Measurements from ENCODE around the gene DTD1. TPM values are rescaled to one million over a fixed set of nuclear protein-coding genes. Genes with fewer than 3 reads are reported as not detected.

Gene DTD1
- polyA plus RNA-seq, 6 donors from 2014 or later, result 32.8 to 58.4 (median 39.3) TPM

DNA sequence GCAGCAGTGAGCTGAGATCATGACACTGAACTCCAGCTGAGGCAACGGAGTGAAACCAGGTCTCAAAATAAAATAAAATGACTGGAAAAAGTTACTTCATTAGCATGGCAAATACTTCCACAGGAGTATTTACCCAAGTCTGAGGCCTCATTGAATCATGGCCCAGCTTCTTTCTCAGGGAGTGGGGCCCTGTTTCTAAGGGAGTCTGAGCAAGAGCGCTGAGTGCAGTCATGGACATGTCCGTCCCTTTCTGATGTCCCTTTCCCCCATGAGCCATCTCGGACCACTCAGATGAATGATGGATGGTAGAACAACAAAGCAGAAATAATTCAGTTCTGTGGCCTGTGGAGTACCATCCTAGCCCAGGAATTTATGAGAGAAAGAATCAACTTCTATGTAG lies 7.8 kb upstream of the DTD1 start:
- DNase-seq (no peak), ATAC-seq (ENCODE audit: low read depth in 2 of 2) (no peak)
- Mint-ChIP-seq H3K27ac (no peak overlapping the region), H3K4me3 (no peak overlapping the region), H3K27me3 (peaks cover 16 to 30% (median 25%) of the 10 kb centered on the region in 3 donors), H3K36me3 (no peaks in the 10 kb centered on the region), H3K9me3 (no peaks in the 10 kb centered on the region), H3K4me1 (no peaks in the 10 kb centered on the region)

DNA sequence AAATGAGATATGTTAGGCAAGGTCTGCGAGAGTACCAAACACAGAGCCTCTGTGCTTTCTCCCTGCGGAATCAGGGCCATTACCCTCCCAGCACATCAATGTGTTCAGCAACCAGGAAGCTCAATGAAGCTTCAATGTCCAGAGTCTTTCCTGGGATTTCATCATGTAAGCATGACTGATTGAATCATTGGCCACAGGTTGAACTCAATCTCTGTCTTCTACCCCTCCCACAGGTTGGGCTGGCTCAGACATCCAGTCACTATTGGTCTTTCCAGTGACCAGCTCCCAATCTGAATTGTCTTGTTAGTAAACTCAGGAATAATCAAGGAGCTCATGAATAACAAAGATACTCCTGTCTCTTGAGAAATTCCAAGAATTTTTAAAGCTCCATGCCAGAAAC lies 2.7 kb upstream of the DTD1 start:
- Mint-ChIP-seq H3K4me1 (peaks cover 16 to 25% (median 24%) of the 10 kb centered on the region in 3 donors), H3K36me3 (no peaks in the 10 kb centered on the region), H3K9me3 (no peaks in the 10 kb centered on the region), H3K4me3 (peak overlapping the region in 1 of 8 donors; percentile 12), H3K27me3 (peaks cover 10 to 30% (median 25%) of the 10 kb centered on the region in 3 donors), H3K27ac (peak overlapping the region in 1 of 6 donors; percentile 19)
- no peak for DNase-seq
- ATAC-seq (ENCODE audit: low read depth in 2 of 2), result no peak

DNA sequence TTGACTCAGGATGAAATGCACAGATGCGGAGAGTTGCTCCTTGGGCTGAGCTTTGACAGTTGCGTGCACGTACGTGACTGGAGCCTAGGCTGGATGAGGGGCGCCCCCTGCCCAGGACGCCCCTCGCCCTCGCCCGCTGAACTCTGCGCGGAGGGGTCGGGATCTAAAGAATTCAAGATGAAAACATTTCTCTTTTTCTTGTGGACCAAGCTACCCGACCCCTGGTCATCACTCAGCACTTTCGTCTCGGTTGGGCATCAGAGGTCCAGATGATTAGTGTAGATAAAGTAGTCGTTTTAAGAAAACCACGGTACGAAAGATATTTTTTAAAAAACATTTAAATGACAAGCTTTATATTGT lies 700 bp downstream of the DTD1 start:
- DNase-seq (no peak), ATAC-seq (ENCODE audit: low read depth in 2 of 2) (no peak)
- peaks cover 3 to 10% (median 9%) of the 10 kb centered on the region in 3 donors for H3K27me3 Mint-ChIP-seq

DNA sequence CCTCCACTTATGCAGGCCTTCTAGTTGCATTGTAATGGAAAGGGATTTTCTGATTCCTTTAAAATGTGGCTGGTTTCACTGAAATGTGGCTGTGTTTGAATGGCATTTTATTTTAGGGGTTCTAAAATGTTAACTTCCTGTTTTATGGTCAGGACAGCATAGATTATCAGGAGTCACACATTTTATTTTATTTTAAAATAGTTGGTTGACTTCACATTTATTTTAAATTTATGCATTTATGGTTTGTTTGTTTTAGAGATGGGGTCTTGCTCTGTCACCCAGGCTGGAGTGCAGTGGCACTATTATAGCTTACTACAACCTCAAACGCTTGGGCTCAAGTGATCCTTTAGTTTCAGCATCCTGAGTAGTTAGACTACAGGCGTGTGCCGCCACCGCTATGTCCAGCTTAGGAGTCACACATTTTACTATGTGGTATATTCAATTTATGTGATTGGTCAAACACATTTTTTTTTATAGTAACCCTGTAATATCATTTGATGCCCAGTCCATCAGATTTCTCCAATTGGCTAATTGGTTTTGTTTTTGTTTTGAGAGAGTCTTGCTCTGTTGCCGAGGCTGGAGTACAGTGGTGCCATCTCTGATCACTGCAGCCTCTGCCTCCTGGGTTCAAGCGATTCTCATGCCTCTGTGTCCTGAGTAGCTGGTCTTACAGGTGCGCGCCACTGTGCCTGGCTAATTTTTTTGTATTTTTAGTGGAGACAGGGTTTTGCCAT lies 2.3 kb downstream of the DTD1 start:
- Mint-ChIP-seq H3K9me3 (no peaks in the 10 kb centered on the region), H3K4me1 (peaks cover 16 to 25% (median 24%) of the 10 kb centered on the region in 3 donors), H3K27me3 (no peaks in the 10 kb centered on the region), H3K27ac (peak overlapping the region in 5 of 6 donors; percentile 63 to 78 (median 69)), H3K4me3 (peak overlapping the region in 6 of 8 donors; percentile 1 to 91 (median 55)), H3K36me3 (no peaks in the 10 kb centered on the region)
- no peak for DNase-seq
- ATAC-seq (ENCODE audit: low read depth in 2 of 2), result no peak

More for the DNA sequence above, 700 bp downstream of the DTD1 start:
- Mint-ChIP-seq H3K36me3 (no peaks in the 10 kb centered on the region), H3K4me3 (peak overlapping the region; percentile 80 to 94 (median 91)), H3K9me3 (no peaks in the 10 kb centered on the region), H3K27ac (peak overlapping the region; percentile 78 to 96 (median 90)), H3K4me1 (peaks cover 16 to 25% (median 24%) of the 10 kb centered on the region in 3 donors)

DNA sequence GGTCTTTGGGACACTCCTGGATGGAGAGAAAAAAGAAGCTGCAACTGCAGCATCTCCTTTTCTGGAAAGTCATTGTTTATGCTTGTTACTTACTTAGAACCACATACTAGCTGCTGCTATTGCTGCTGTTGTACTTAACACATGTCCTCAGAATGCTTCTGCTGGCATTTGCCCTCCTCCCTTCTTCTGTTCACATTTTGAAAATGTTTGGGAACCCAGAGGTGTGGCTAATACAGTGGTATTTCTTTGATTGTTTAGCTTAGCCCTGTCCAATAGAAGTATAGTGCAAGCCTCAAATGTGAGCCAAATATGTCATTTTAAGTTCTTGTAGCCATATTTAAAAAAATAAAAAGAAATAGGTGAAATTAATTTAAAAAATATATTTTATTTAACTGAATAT lies 8.4 kb downstream of the DTD1 start:
- Mint-ChIP-seq H3K4me1 (peaks cover 0 to 5% (median 0%) of the 10 kb centered on the region in 3 donors), H3K27me3 (no peaks in the 10 kb centered on the region), H3K27ac (no peak overlapping the region), H3K4me3 (no peak overlapping the region), H3K36me3 (peaks cover 7 to 22% of the 10 kb centered on the region in 2 donors), H3K9me3 (no peaks in the 10 kb centered on the region)
- no peak for ATAC-seq (ENCODE audit: low read depth in 2 of 2)
- no peak for DNase-seq

DNA sequence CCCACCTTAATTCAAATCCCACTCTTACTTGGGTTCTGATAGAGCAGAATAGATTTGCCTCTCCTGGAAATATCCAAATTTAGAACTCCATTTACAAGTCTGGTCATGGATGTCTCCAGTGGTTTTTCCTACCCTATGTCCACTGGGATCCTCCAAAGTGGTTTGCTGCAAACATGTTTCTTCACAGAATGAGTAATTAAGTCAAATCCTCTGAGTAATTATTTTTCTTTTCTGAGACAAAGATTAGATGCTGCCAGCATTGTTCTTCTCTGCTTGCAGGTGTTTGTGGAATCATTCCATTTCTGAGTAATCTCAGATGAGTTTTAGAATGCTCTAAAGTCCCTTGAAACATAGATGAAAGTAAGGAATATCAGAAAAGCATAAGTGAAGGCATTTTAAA lies 21.9 kb downstream of the DTD1 start:
- peaks cover 4 to 10% of the 10 kb centered on the region in 2 donors for H3K36me3 Mint-ChIP-seq
- H3K27me3 Mint-ChIP-seq, result no peaks in the 10 kb centered on the region
- DNase-seq (no peak), ATAC-seq (ENCODE audit: low read depth in 2 of 2) (no peak)
- no peak overlapping the region for H3K4me3 Mint-ChIP-seq
- H3K9me3 Mint-ChIP-seq, result no peaks in the 10 kb centered on the region
- H3K27ac Mint-ChIP-seq, result peak overlapping the region in 2 of 6 donors; percentile 11 to 24
- peaks cover 0 to 6% (median 1%) of the 10 kb centered on the region in 3 donors for H3K4me1 Mint-ChIP-seq

DNA sequence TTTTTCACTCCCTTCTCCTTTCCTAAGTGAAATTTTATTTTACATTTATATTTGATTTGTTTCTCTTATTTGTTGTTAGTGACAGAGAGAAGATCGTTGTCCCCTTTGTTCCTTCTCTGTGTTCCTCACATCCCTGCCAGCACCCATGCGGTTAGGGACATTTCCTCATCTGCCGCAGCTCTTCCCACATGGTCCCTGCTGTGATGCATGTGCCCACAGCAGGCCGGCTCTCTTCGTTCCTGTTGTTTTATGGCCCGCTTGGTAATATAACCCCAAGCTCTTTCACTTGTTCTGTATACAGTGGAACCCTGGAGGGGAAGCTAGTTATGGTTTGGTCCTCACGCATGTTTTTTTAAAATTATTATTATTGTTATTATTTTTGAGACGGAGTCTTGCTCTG lies 23.6 kb downstream of the DTD1 start:
- Mint-ChIP-seq H3K9me3 (no peaks in the 10 kb centered on the region), H3K27ac (peak overlapping the region in 1 of 6 donors; percentile 32), H3K36me3 (peaks cover 11 to 14% of the 10 kb centered on the region in 2 donors), H3K27me3 (no peaks in the 10 kb centered on the region), H3K4me1 (peaks cover 0 to 10% (median 4%) of the 10 kb centered on the region in 3 donors), H3K4me3 (no peak overlapping the region)
- DNase-seq (no peak), ATAC-seq (ENCODE audit: low read depth in 2 of 2) (no peak)

DNA sequence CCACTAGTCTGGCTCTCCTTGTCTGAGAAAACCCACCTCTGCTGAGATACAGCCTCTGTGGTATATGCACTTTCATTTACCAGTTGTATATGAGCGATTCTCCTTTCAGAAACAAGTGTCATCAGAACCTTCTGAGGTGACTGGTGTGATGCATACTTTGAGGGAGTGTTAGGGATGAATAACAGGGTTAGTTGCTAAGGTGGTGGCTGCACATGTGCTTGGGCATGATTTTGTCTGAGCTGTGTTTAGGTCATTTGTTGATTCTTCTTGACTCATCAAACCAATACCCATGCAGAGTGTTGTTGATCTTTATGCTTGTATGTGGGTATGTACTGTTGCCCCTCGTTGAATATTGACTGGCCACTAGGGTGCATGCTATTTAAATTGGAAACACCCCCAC lies 25.7 kb downstream of the DTD1 start:
- ATAC-seq (ENCODE audit: low read depth in 2 of 2), result no peak
- peaks cover 14 to 23% of the 10 kb centered on the region in 2 donors for H3K36me3 Mint-ChIP-seq

DNA sequence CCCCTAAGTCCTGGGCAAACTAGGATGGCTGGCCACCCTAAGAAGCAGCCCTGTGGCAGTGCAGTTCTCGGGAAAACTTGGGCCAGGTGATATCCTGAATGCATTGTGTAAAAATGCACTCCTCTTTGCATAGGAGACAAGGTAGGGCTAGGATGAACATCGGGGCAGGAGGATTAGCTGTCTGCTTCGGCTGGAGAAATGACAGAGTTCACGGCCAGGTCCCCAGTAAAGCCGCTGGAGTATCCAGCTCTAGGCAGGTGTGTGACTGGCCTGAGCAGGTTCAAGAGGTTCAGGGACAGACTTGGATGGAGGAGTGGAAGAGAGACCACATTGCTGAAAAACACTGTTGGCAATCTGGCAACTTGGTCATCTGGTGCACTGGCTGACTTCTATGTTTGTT lies 26.4 kb downstream of the DTD1 start:
- no peaks in the 10 kb centered on the region for H3K27me3 Mint-ChIP-seq
- ATAC-seq (ENCODE audit: low read depth in 2 of 2), result no peak
- DNase-seq, result no peak
- no peak overlapping the region for H3K4me3 Mint-ChIP-seq
- no peaks in the 10 kb centered on the region for H3K9me3 Mint-ChIP-seq
- H3K27ac Mint-ChIP-seq, result peak overlapping the region in 1 of 6 donors; percentile 13
- H3K36me3 Mint-ChIP-seq, result peaks cover 14 to 23% of the 10 kb centered on the region in 2 donors
- H3K4me1 Mint-ChIP-seq, result peaks cover 0 to 10% (median 4%) of the 10 kb centered on the region in 3 donors

More for the DNA sequence above, 25.7 kb downstream of the DTD1 start:
- Mint-ChIP-seq H3K27ac (no peak overlapping the region), H3K4me1 (peaks cover 0 to 10% (median 4%) of the 10 kb centered on the region in 3 donors), H3K27me3 (no peaks in the 10 kb centered on the region), H3K9me3 (no peaks in the 10 kb centered on the region), H3K4me3 (no peak overlapping the region)
- no peak for DNase-seq

DNA sequence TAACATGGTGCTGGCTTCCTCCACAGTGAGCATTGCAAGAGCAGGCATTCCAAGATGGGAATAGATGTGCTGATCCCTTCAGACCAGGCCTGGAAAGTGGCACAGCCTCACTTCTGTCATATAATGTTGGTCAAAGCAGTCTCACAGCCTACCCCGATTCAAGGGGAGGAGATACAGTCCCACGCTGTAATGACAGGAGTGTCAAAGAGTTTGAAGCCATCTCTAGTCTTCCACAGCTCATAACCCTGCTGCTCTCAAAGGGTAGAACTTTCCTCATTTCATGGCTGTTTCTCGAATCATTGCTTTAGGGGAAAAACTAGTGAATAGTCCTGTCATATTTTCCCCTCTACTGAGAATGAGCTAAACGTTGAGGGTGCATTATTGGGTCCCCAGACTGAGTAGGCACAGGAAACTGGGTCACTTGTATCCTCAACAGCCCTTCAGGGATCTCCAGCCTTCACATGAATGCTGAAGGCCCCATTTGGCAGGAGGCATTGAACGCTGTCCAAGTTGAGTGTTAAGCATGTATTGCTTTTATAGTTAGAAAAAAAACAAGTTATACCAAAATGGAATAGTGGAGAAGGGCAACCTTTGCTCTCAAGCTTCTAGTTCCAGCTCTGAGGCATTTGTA lies 27.3 kb downstream of the DTD1 start:
- Mint-ChIP-seq H3K27me3 (no peaks in the 10 kb centered on the region), H3K9me3 (no peaks in the 10 kb centered on the region), H3K27ac (peak overlapping the region in 1 of 6 donors; percentile 86), H3K36me3 (peaks cover 7 to 23% of the 10 kb centered on the region in 2 donors), H3K4me3 (no peak overlapping the region), H3K4me1 (peaks cover 0 to 10% (median 4%) of the 10 kb centered on the region in 3 donors)
- ATAC-seq (ENCODE audit: low read depth in 2 of 2) (no peak), DNase-seq (no peak)

DNA sequence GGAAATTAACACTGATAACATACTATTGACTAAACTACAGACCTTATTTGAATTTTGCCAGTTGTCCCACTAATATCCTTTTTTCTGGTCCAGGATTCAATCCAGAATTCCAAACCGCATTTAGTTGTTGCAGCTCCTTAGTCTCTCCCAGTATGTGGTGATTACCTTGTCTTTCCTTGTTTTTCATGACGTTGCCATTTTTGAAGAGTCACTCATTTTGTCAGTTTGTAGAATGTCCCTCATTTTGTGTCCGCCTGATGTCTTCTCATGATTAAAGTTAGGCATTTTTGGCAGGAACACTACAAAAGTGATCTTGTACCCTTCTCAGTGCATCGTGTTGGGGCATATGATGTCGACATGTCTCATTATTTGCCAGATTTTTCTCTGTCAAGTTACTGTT lies 33.1 kb downstream of the DTD1 start:
- peaks cover 5 to 18% of the 10 kb centered on the region in 2 donors for H3K36me3 Mint-ChIP-seq
- H3K4me3 Mint-ChIP-seq, result no peak overlapping the region
- H3K4me1 Mint-ChIP-seq, result peaks cover 0 to 2% (median 0%) of the 10 kb centered on the region in 3 donors
- H3K27ac Mint-ChIP-seq, result no peak overlapping the region
- no peaks in the 10 kb centered on the region for H3K9me3 Mint-ChIP-seq
- DNase-seq (no peak), ATAC-seq (ENCODE audit: low read depth in 2 of 2) (no peak)
- no peaks in the 10 kb centered on the region for H3K27me3 Mint-ChIP-seq

DNA sequence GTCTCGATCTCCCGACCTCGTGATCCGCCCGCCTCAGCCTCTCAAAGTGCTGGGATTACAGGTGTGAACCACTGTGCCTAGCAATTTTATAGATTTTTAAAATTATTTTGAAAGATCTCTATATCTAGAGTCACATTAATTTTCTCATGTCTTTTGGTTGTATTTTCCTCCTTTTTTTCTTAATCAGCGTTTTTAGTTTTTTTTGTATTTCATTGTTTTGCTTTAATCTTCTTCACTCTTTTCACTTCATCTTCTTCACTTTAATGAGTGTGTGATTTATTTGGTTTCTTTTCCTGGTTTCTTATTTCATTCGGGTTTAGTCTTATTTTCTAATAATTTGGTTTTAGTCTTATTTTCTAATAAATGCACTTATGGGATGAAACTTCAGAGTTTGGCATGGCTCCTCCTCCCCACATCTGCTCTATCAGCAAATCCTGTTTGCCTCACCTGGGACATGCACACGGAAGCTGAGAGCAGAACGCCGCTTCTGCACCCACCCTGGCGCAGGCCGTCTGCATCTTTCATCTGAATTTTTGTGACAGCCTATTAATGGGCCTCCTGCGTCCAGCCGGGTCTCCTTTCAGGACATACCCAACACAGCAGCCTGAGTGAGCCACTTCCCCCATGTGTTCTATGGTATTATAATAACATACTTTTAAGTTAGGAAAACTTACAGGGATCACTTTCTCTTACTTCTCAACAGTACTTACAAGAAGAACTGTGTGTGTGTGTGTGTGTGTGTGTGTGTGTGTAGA lies 35.5 kb downstream of the DTD1 start:
- H3K27me3 Mint-ChIP-seq, result no peaks in the 10 kb centered on the region
- H3K27ac Mint-ChIP-seq, result no peak overlapping the region
- ATAC-seq (ENCODE audit: low read depth in 2 of 2) (no peak), DNase-seq (no peak)
- H3K4me3 Mint-ChIP-seq, result no peak overlapping the region
- H3K9me3 Mint-ChIP-seq, result no peaks in the 10 kb centered on the region
- H3K4me1 Mint-ChIP-seq, result peaks cover 0 to 2% (median 0%) of the 10 kb centered on the region in 3 donors
- peaks cover 5% of the 10 kb centered on the region in 2 donors for H3K36me3 Mint-ChIP-seq

DNA sequence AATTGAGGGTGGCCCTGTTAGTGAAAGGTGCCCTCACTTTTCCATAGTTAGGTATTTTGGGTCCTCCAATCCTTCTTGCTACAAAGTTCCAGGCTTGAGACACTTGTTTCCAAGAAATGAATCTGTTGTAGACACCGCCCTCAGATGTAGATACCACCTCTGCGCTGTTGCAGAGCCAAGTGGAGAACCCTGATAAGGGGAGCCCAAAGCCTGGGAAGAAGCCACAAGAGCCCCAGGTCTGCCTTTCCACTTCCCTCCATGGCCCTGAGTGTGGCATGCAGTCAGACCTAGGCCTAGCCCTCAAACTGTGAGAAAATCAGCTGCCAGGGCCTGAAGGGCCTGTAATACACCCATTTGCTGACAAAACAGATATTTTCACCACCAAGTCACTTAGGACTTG lies 37.1 kb downstream of the DTD1 start:
- no peak overlapping the region for H3K27ac Mint-ChIP-seq
- no peaks in the 10 kb centered on the region for H3K9me3 Mint-ChIP-seq
- no peak overlapping the region for H3K4me3 Mint-ChIP-seq
- H3K4me1 Mint-ChIP-seq, result peaks cover 0 to 2% (median 0%) of the 10 kb centered on the region in 3 donors
- no peak for DNase-seq
- no peak for ATAC-seq (ENCODE audit: low read depth in 2 of 2)
- H3K27me3 Mint-ChIP-seq, result no peaks in the 10 kb centered on the region
- H3K36me3 Mint-ChIP-seq, result peaks cover 5% of the 10 kb centered on the region in 2 donors
